Ovary (tissue), 9 donors: ENCODE results near the gene PDE3B. TPM values are rescaled to one million over a fixed set of nuclear protein-coding genes. Genes with fewer than 3 reads are reported as not detected.
"Not testable (repeated sequence)": the region's sequence is repeated elsewhere in the genome, so short reads cannot be mapped to it uniquely, and the experiment has no call there.

Experiments used
- DNase-seq, 5 donors: peaks; one replicate each; pipeline ENCODE4 v3.0.0-alpha.2; 2019 to 2020
- H3K27ac ChIP-seq, 2 donors: fragments of 200-600 bp; one replicate each; pipeline versions ENCODE4 v1.5.1 to v1.8.0; 2019 to 2022
- H3K27me3 ChIP-seq: fragments of 200-600 bp; one replicate; pipeline ENCODE4 v1.8.0; 2022
- H3K36me3 ChIP-seq: fragments of 200-600 bp; sonication (generic); one replicate; pipeline ENCODE4 v1.5.1; 2019
- H3K4me1 ChIP-seq: one replicate; pipeline ENCODE4 v1.8.1; 2013; ENCODE audit warnings: mild to moderate bottlenecking, moderate library complexity; ENCODE audit not compliant: insufficient read depth
- H3K4me3 ChIP-seq: fragments of 200-600 bp; sonication (generic); one replicate; pipeline ENCODE4 v1.5.1; 2017
- H3K9me3 ChIP-seq, 2 donors: fragments of 200-600 bp in 1 of 2; sonication (generic) in 1 of 2; one replicate each; pipeline versions ENCODE4 v1.5.1 to v1.8.1; 2013 to 2019; ENCODE audit warnings: mild to moderate bottlenecking in 1 of 2, moderate library complexity in 1 of 2
- CTCF ChIP-seq, 3 donors: fragments of 450-650 bp in 2 of 3; fragments of 200-600 bp in 1 of 3; IDR thresholded peaks; one replicate each; pipeline versions ENCODE4 v1.5.1 to v1.8.0; 2016 to 2022; ENCODE audit warnings: antibody characterized with exemption in 3 of 3, mild to moderate bottlenecking in 1 of 3
- EP300 ChIP-seq: sonication (generic); formaldehyde crosslinking; IDR thresholded peaks from one replicate; pipeline ENCODE4 v1.6.1; 2017; ENCODE audit warnings: antibody characterized with exemption
- POLR2A ChIP-seq: fragments of 450-650 bp; IDR thresholded peaks from one replicate; pipeline ENCODE4 v1.6.1; 2017; ENCODE audit warnings: antibody characterized with exemption, mild to moderate bottlenecking, moderate library complexity
- WGBS, 3 donors: extraction: QIAGEN DNeasy Blood & Tissue Kit in 1 of 3; methylation state at CpG; one replicate each; pipeline versions ENCODE4 v1.1.5 to v1.1.7; 2013 to 2017; 5-methylcytosine and 5-hydroxymethylcytosine counted together
- intact Hi-C, 4 donors: fragments of 100-400 bp; cut with DNase I; formaldehyde crosslinking; loops; one replicate each; pipeline versions ENCODE4 v1.11.0 to v1.15.1; 2022 to 2023
- polyA plus RNA-seq, 2 donors: library from polyadenylated mRNA; stranded (reverse); fragments of 200-250 nt in 1 of 2; fragments of 350-450 nt in 1 of 2; fragmentation: Illumina TruSeq in 1 of 2; extraction: RNeasy Lipid Tissue Mini Kit (QIAGEN cat#74804) in 1 of 2; gene quantifications; one replicate each; pipeline ENCODE4 v1.2.3, GENCODE V29; 2013 to 2014
- total RNA-seq, 7 donors: library from RNA; depleted of rRNA in 2 of 7; stranded (reverse); fragments of >200 nt in 2 of 7; fragmentation: NEBNext Ultra II Directional in 3 of 7; extraction: Animal tissue kit (Norgen Biotek cat#: 25700) in 3 of 7; gene quantifications; one replicate each; pipeline versions ENCODE4 v1.1.0 to v1.2.4, GENCODE V29; 2016 to 2023
- donor health status: DM: no; HTN: no; CAD: no; lungs with moderate emphysema.
- donor health status: DM: no; HTN: no; CAD: no.
- donor health status: Bipolar disorder and iron deficiency.
- donor health status: DM: yes; HTN: yes; CAD: no.
- donor health status: DM: no; HTN: no; CAD: no.
- donor health status: DM: yes; HTN: yes; CAD: no.

PDE3B gene
- total and polyA plus RNA-seq, 9 donors: 0.13 to 5.9 (median 1.2) TPM

GRCh38 chr11:14687943-14688627, 44.5 kb downstream of the PDE3B start:
- no peak overlapping the region for H3K27ac ChIP-seq
- peaks cover 3% of the 10 kb centered on the region for H3K27me3 ChIP-seq
- H3K4me3 ChIP-seq: no peak overlapping the region
- no peak for DNase-seq
- H3K36me3 ChIP-seq: no peaks in the 10 kb centered on the region
- H3K4me1 ChIP-seq: no peaks in the 10 kb centered on the region
- TF ChIP-seq POLR2A (no peak), EP300 (no peak), CTCF (IDR thresholded peaks at IDR 0.05) (no peak)
- WGBS, 3 donors: 69 to 78% (median 75%) methylated on average over 2 of the region's 2 CpGs
- H3K9me3 ChIP-seq: no peaks in the 10 kb centered on the region
- intact Hi-C loops: no loop called here

- not testable (repeated sequence) for H3K27me3 ChIP-seq, H3K4me3 ChIP-seq, H3K27ac ChIP-seq, DNase-seq, H3K4me1 ChIP-seq, H3K36me3 ChIP-seq, H3K9me3 ChIP-seq
- intact Hi-C loops: loop anchor here in 1 of 4 donors (5.0 kb wide), 1 partner anchor 83 kb away; no protein-coding TSS in a partner anchor
- WGBS, 3 donors: 78 to 87% (median 80%) methylated on average over 2 of the region's 2 CpGs
Measured at GRCh38 chr11:14695656-14696055, 52.1 kb downstream of the PDE3B start.

DNA sequence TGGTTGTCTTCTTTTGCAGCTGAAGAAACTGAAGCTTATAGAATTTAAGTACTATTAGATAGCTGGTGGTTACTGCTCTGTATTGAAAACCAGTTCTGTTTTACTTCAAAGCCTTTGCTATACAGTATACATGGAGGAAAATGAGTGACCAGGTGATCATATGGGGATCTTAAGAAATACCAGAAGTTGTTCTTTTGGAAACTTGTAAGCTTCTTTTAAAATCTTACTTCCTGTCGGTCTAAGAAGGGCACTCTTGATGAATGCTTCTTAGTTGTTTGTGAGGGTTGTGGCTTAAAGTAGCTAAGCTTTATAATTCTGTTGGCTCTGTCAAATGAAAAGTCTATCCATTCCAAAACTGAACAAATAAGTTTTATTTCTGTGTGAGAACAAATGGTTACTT, 55.2 kb downstream of the PDE3B start:
- DNase-seq: no peak
- Histone ChIP-seq H3K27ac (no peak overlapping the region), H3K4me3 (no peak overlapping the region)

GRCh38 chr11:14700593-14700992, 57.0 kb downstream of the PDE3B start:
- H3K27ac ChIP-seq: no peak overlapping the region
- no peaks in the 10 kb centered on the region for H3K27me3 ChIP-seq
- no peaks in the 10 kb centered on the region for H3K9me3 ChIP-seq
- TF ChIP-seq EP300 (no peak), CTCF (IDR thresholded peaks at IDR 0.05) (no peak), POLR2A (no peak)
- no peaks in the 10 kb centered on the region for H3K4me1 ChIP-seq
- intact Hi-C loops: no loop called here
- no peaks in the 10 kb centered on the region for H3K36me3 ChIP-seq
- H3K4me3 ChIP-seq: no peak overlapping the region
- DNase-seq: no peak
- 58 to 71% (median 65%) methylated on average over 1 of the region's 1 CpG for WGBS, 3 donors

More for the DNA sequence above, 55.2 kb downstream of the PDE3B start:
- Histone ChIP-seq H3K9me3 (no peaks in the 10 kb centered on the region), H3K4me1 (no peaks in the 10 kb centered on the region), H3K27me3 (no peaks in the 10 kb centered on the region), H3K36me3 (no peaks in the 10 kb centered on the region)
- TF ChIP-seq EP300 (no peak), POLR2A (no peak), CTCF (IDR thresholded peaks at IDR 0.05) (no peak)
- 65 to 76% (median 70%) methylated on average over 1 of the region's 1 CpG for WGBS, 3 donors
- intact Hi-C loops: loop anchor here in 1 of 4 donors (5.0 kb wide), 1 partner anchor 86 kb away; no protein-coding TSS in a partner anchor

DNA sequence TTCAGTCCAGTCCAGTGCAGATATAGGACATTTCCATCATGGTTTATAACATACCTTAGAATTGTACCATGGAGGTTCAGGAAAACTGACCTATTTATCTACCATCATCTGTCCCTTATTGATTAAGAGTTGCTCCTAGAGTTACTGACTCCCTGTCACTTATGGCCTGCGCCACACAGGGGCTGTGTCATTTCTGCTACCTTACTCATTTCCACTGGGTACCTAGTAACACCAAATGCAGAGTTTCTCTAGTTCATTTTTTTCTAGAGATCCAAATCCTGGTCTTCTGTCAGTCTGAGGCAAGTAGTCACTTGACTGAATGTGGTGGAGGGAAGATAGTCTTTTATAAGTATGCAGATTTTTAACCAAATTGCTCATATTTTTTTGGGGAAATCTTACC, 59.2 kb downstream of the PDE3B start:
- Histone ChIP-seq H3K4me3 (no peak overlapping the region), H3K36me3 (no peaks in the 10 kb centered on the region), H3K27me3 (no peaks in the 10 kb centered on the region), H3K27ac (no peak overlapping the region), H3K9me3 (no peaks in the 10 kb centered on the region), H3K4me1 (no peaks in the 10 kb centered on the region)
- intact Hi-C loops: no loop called here
- TF ChIP-seq POLR2A: no peak
- no peak for TF ChIP-seq CTCF (IDR thresholded peaks at IDR 0.05)
- no peak for TF ChIP-seq EP300
- no peak for DNase-seq
- 85 to 92% (median 88%) methylated on average over 1 of the region's 1 CpG for WGBS, 3 donors
